ENCODE results near the gene DIP2C.

DIP2C gene

GRCh38 chr10:677038-677437 lies 12.4 kb downstream of the DIP2C start:
- no peak for DNase-seq

GRCh38 chr10:676178-676577 lies 13.3 kb downstream of the DIP2C start:
- DNase-seq, result no peak

GRCh38 chr10:675532-675931 lies 13.9 kb downstream of the DIP2C start:
- no peak for DNase-seq

- DNase-seq, result no peak
Measured at GRCh38 chr10:673492-673891, 16.0 kb downstream of the DIP2C start.

- DNase-seq, result no peak
Measured at GRCh38 chr10:672992-673391, 16.5 kb downstream of the DIP2C start.

GRCh38 chr10:672203-672602 lies 17.3 kb downstream of the DIP2C start:
- no peak for DNase-seq

- no peak for DNase-seq
Measured at GRCh38 chr10:670990-671389, 18.5 kb downstream of the DIP2C start.

- DNase-seq, result no peak
Measured at GRCh38 chr10:670038-670437, 19.4 kb downstream of the DIP2C start.

- no peak for DNase-seq
Measured at GRCh38 chr10:668786-669485, 20.5 kb downstream of the DIP2C start.

GRCh38 chr10:667602-668143 lies 21.8 kb downstream of the DIP2C start:
- no peak for DNase-seq

- DNase-seq, result no peak
Measured at GRCh38 chr10:667096-667495, 22.4 kb downstream of the DIP2C start.

- DNase-seq, result no peak
Measured at GRCh38 chr10:666237-667012, 23.0 kb downstream of the DIP2C start.

- no peak for DNase-seq
Measured at GRCh38 chr10:665579-666091, 23.8 kb downstream of the DIP2C start.

GRCh38 chr10:664893-665292 lies 24.6 kb downstream of the DIP2C start:
- no peak for DNase-seq

GRCh38 chr10:664301-664700 lies 25.2 kb downstream of the DIP2C start:
- DNase-seq, result no peak

GRCh38 chr10:663831-664251 lies 25.6 kb downstream of the DIP2C start:
- DNase-seq, result no peak

GRCh38 chr10:663466-663751 lies 26.1 kb downstream of the DIP2C start:
- no peak for DNase-seq

GRCh38 chr10:662686-663465 lies 26.6 kb downstream of the DIP2C start:
- no peak for DNase-seq

GRCh38 chr10:662223-662605 lies 27.3 kb downstream of the DIP2C start:
- no peak for DNase-seq

- DNase-seq, result no peak
Measured at GRCh38 chr10:661597-662222, 27.8 kb downstream of the DIP2C start.

- no peak for DNase-seq
Measured at GRCh38 chr10:660970-661596, 28.4 kb downstream of the DIP2C start.

- DNase-seq, result no peak
Measured at GRCh38 chr10:660413-660969, 29.0 kb downstream of the DIP2C start.

Data from suppressor macrophage treated with lipopolysaccharide for 4 hours (primary cell).